ENCODE measurements around the gene MRPS27. TPM values are rescaled to one million over a fixed set of nuclear protein-coding genes. Genes with fewer than 3 reads are reported as not detected.
A peak's percentile ranks its signal among the peaks of the same experiment; 100 is the strongest.

Gene MRPS27
- total RNA-seq, 4 donors from 2014 or later, result 32.8 to 55.0 (median 44.0) TPM

- H3K4me3 ChIP-seq (ENCODE audit: low read depth, poor library complexity, severe bottlenecking), result no peak overlapping the region
- peak in 1 of 2 donors; percentile 33 for DNase-seq (ENCODE audit: low spot score in 2 of 2)
- intact Hi-C loops (cut with DNase I; ENCODE audit: low total_unique reads), result no loop called here
- WGBS, 2 donors, result 41 to 43% methylated on average over 6 of the region's 6 CpGs
- TF ChIP-seq CTCF (IDR thresholded peaks at IDR 0.05) (no peak), POLR2A (IDR thresholded peaks at IDR 0.05) (no peak)
Measured at GRCh38 chr5:72210888-72211678, 109.0 kb downstream of the MRPS27 start.

- TF ChIP-seq POLR2A (IDR thresholded peaks at IDR 0.05) (no peak), CTCF (IDR thresholded peaks at IDR 0.05) (no peak)
- intact Hi-C loops (cut with DNase I; ENCODE audit: low total_unique reads), result no loop called here
- no peak overlapping the region for H3K4me3 ChIP-seq (ENCODE audit: low read depth, poor library complexity, severe bottlenecking)
- DNase-seq (ENCODE audit: low spot score in 2 of 2), result no peak
- 48 to 53% methylated on average over 10 of the region's 10 CpGs for WGBS, 2 donors
Measured at GRCh38 chr5:72209147-72210115, 110.6 kb downstream of the MRPS27 start.

- intact Hi-C loops (cut with DNase I; ENCODE audit: low total_unique reads), result no loop called here
- 92 to 96% methylated on average over 3 of the region's 3 CpGs for WGBS, 2 donors
- H3K4me3 ChIP-seq (ENCODE audit: low read depth, poor library complexity, severe bottlenecking), result no peak overlapping the region
- DNase-seq (ENCODE audit: low spot score in 2 of 2), result no peak
- TF ChIP-seq CTCF (IDR thresholded peaks at IDR 0.05), result no peak
- no peak for TF ChIP-seq POLR2A (IDR thresholded peaks at IDR 0.05)
Measured at GRCh38 chr5:72208324-72208926, 111.6 kb downstream of the MRPS27 start.

- no peak overlapping the region for H3K4me3 ChIP-seq (ENCODE audit: low read depth, poor library complexity, severe bottlenecking)
- DNase-seq (ENCODE audit: low spot score in 2 of 2), result no peak
- intact Hi-C loops (cut with DNase I; ENCODE audit: low total_unique reads), result no loop called here
- TF ChIP-seq CTCF (IDR thresholded peaks at IDR 0.05) (no peak), POLR2A (IDR thresholded peaks at IDR 0.05) (no peak)
- 86 to 89% methylated on average over 3 of the region's 3 CpGs for WGBS, 2 donors
Measured at GRCh38 chr5:72206994-72207393, 113.0 kb downstream of the MRPS27 start.

GRCh38 chr5:72206160-72206559, 113.9 kb downstream of the MRPS27 start:
- no peak for DNase-seq (ENCODE audit: low spot score in 2 of 2)
- no peak overlapping the region for H3K4me3 ChIP-seq (ENCODE audit: low read depth, poor library complexity, severe bottlenecking)
- WGBS, 2 donors, result 86 to 89% methylated on average over 3 of the region's 3 CpGs
- intact Hi-C loops (cut with DNase I; ENCODE audit: low total_unique reads), result no loop called here
- no peak for TF ChIP-seq POLR2A (IDR thresholded peaks at IDR 0.05)
- no peak for TF ChIP-seq CTCF (IDR thresholded peaks at IDR 0.05)
